Transverse colon (tissue), 4 donors: ENCODE results near the gene DCST2. TPM values are rescaled to one million over a fixed set of nuclear protein-coding genes. Genes with fewer than 3 reads are reported as not detected.

ENCODE experiments used
- DNase-seq: peaks from one replicate; pipeline ENCODE4 v3.0.0-alpha.2; 2019
- H3K27ac ChIP-seq, 4 donors: fragments of 200-600 bp; sonication (generic); 2 replicates each; pipeline ENCODE4 v1.5.1; 2016 to 2018; ENCODE audit warnings: inconsistent platforms in 4 of 4
- H3K27me3 ChIP-seq: fragments of 200-600 bp; sonication (generic); 2 replicates; pipeline ENCODE4 v1.5.1; 2017; ENCODE audit warnings: inconsistent platforms
- H3K36me3 ChIP-seq, 4 donors: fragments of 200-600 bp; sonication (generic); 2 replicates each; pipeline ENCODE4 v1.5.1; 2017 to 2019; ENCODE audit warnings: inconsistent platforms in 4 of 4
- H3K4me1 ChIP-seq, 4 donors: fragments of 200-600 bp; sonication (generic); 2 replicates each; pipeline ENCODE4 v1.5.1; 2017 to 2020; ENCODE audit warnings: inconsistent platforms in 4 of 4
- H3K4me3 ChIP-seq, 4 donors: fragments of 200-600 bp; sonication (generic); 1 replicate in 1 of 4; 2 replicates in 3 of 4; pipeline versions ENCODE4 v1.5.1 to v1.6.1; 2017 to 2019; ENCODE audit warnings: inconsistent platforms in 4 of 4
- H3K9me3 ChIP-seq, 2 donors: fragments of 200-600 bp; sonication (generic); 2 replicates each; pipeline ENCODE4 v1.5.1; 2017 to 2019; ENCODE audit warnings: inconsistent platforms in 2 of 2
- CTCF ChIP-seq, 5 experiments: fragments of 200-600 bp in 3 of 5; fragments of 450-650 bp in 2 of 5; sonication (generic) in 3 of 5; IDR thresholded peaks; 1 replicate in 2 of 5; 2 replicates in 3 of 5; pipeline ENCODE4 v1.5.1; 2016 to 2017; ENCODE audit warnings: antibody characterized with exemption in 5 of 5, inconsistent platforms in 3 of 5, mild to moderate bottlenecking in 2 of 5, moderate library complexity in 1 of 5
- EP300 ChIP-seq: sonication (generic); formaldehyde crosslinking; IDR thresholded peaks from one replicate; pipeline ENCODE4 v1.6.1; 2017; ENCODE audit warnings: antibody characterized with exemption, low read depth
- POLR2A ChIP-seq: fragments of 450-650 bp; IDR thresholded peaks from one replicate; pipeline ENCODE4 v1.6.1; 2016; ENCODE audit warnings: antibody characterized with exemption, mild to moderate bottlenecking, moderate library complexity
- POLR2AphosphoS5 ChIP-seq, 3 donors: sonication (generic); formaldehyde crosslinking; IDR thresholded peaks; one replicate each; pipeline ENCODE4 v1.6.1; 2016; ENCODE audit warnings: antibody characterized with exemption in 3 of 3
- WGBS, 2 donors: methylation state at CpG; one replicate each; pipeline ENCODE4 v1.1.5; 2018; ENCODE audit warnings: low coverage in 1 of 2; 5-methylcytosine and 5-hydroxymethylcytosine counted together
- in situ Hi-C, 4 donors: fragments of 200-750 bp; cut with MboI; loops; one replicate each; pipeline versions ENCODE4 v1.15.0 to v1.15.1; 2017; ENCODE audit warnings: low sequenced_read_pairs in 3 of 4, low pct_ligation_motif_present in 1 of 4, low pct_unique_long_range_greater_than_20kb in 1 of 4
- intact Hi-C: fragments of 100-400 bp; cut with DNase I; formaldehyde crosslinking; loops from one replicate; pipeline ENCODE4 v1.15.1; 2023; ENCODE audit warnings: low total_unique reads
- total RNA-seq, 4 donors: library from RNA; depleted of rRNA; stranded (reverse); fragments of >200 nt; gene quantifications; one replicate each; pipeline ENCODE4 v1.1.0, GENCODE V29; 2016

DCST2 gene
- total RNA-seq, 4 donors from 2014 or later, result 1.9 to 4.6 (median 4.5) TPM; not detected in 1

DNA sequence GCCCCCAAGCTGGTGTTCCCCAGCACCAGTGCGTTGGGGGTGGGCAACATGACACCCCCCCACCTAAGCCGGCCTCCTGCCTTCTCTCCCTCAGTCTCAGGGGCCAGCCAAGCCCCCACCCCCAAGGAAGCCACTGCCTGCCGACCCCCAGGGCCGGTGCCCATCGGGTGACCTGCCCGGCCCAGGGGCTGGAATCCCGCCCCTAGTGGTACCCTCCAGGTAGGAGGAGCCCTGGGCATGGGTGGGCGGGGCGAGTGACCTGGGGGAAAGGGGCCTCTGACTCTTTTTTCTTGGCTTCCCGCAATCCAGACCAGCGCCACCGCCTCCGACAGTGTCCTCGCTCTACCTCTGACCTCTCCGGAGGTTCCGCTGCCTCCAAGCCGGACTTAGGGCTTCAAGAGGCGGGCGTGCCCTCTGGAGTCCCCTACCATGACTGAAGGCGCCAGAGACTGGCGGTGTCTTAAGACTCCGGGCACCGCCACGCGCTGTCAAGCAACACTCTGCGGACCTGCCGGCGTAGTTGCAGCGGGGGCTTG, 28.6 kb upstream of the DCST2 start:
- H3K27me3 ChIP-seq, result no peaks in the 10 kb centered on the region
- peaks cover 20 to 38% (median 34%) of the 10 kb centered on the region in 4 donors for H3K4me1 ChIP-seq
- peak overlapping the region; percentile 89 to 93 (median 92) for H3K27ac ChIP-seq
- in situ Hi-C loops, result loop anchor here in 3 of 4 donors (25.0 kb wide), 1 partner anchor 100 kb away; the partner anchor contains the start of genes CKS1B (in 3 of the 3), PBXIP1 (in 3 of the 3), PYGO2 (in 3 of the 3) and SHC1 (in 3 of the 3)
- peak; percentile 41 for DNase-seq
- H3K9me3 ChIP-seq, result no peaks in the 10 kb centered on the region
- intact Hi-C loops, result loop anchor here (10.0 kb wide), 1 partner anchor 507 kb away; the partner anchor contains the start of gene UBE2Q1
- 36% methylated on average over 24 of the region's 29 CpGs; no CpG with 5 or more reads in 1 of the 2 donors for WGBS, 2 donors
- H3K4me3 ChIP-seq, result peak overlapping the region in 1 of 4 donors; percentile 85
- H3K36me3 ChIP-seq, result peaks cover 0 to 8% (median 0%) of the 10 kb centered on the region in 4 donors
- TF ChIP-seq POLR2AphosphoS5 (IDR thresholded peaks at IDR 0.05) (no peak), CTCF (IDR thresholded peaks at IDR 0.05) (no peak), POLR2A (no peak), EP300 (no peak)

- H3K27ac ChIP-seq, result peak overlapping the region in 1 of 4 donors; percentile 93
- peaks cover 20 to 38% (median 34%) of the 10 kb centered on the region in 4 donors for H3K4me1 ChIP-seq
- in situ Hi-C loops, result loop anchor here in 3 of 4 donors (25.0 kb wide), 1 partner anchor 99 kb away; the partner anchor contains the start of genes CKS1B (in 3 of the 3), PBXIP1 (in 3 of the 3), PYGO2 (in 3 of the 3) and SHC1 (in 3 of the 3)
- no peak overlapping the region for H3K4me3 ChIP-seq
- WGBS, 2 donors, result 28% methylated on average over 17 of the region's 21 CpGs; no CpG with 5 or more reads in 1 of the 2 donors
- intact Hi-C loops, result loop anchor here (10.0 kb wide), 1 partner anchor 507 kb away; the partner anchor contains the start of gene UBE2Q1
- H3K9me3 ChIP-seq, result no peaks in the 10 kb centered on the region
- H3K36me3 ChIP-seq, result peaks cover 0 to 9% (median 0%) of the 10 kb centered on the region in 4 donors
- no peaks in the 10 kb centered on the region for H3K27me3 ChIP-seq
- TF ChIP-seq POLR2A (no peak), POLR2AphosphoS5 (IDR thresholded peaks at IDR 0.05) (no peak), CTCF (IDR thresholded peaks at IDR 0.05) (peak; percentile 99 to 100 (median 99)), EP300 (no peak)
- peak; percentile 95 for DNase-seq
These were observed 28.0 kb upstream of the DCST2 start for GRCh38 chr1:155061381-155062150.

GRCh38 chr1:155060736-155061135, 27.2 kb upstream of the DCST2 start:
- Histone ChIP-seq H3K27ac (no peak overlapping the region), H3K9me3 (no peaks in the 10 kb centered on the region), H3K36me3 (peaks cover 0 to 15% (median 0%) of the 10 kb centered on the region in 4 donors), H3K4me1 (peaks cover 20 to 38% (median 34%) of the 10 kb centered on the region in 4 donors), H3K27me3 (no peaks in the 10 kb centered on the region), H3K4me3 (no peak overlapping the region)
- TF ChIP-seq POLR2A (no peak), EP300 (no peak), POLR2AphosphoS5 (IDR thresholded peaks at IDR 0.05) (no peak), CTCF (IDR thresholded peaks at IDR 0.05) (no peak)
- in situ Hi-C loops (loop anchor here in 3 of 4 donors (25.0 kb wide), 1 partner anchor 98 kb away; the partner anchor contains the start of genes CKS1B (in 3 of the 3), PBXIP1 (in 3 of the 3), PYGO2 (in 3 of the 3) and SHC1 (in 3 of the 3)), intact Hi-C loops (loop anchor here (10.0 kb wide), 1 partner anchor 506 kb away; the partner anchor contains the start of gene UBE2Q1)
- no peak for DNase-seq
- 83% methylated on average over 5 of the region's 8 CpGs; no CpG with 5 or more reads in 1 of the 2 donors for whole genome bisulfite sequencing, 2 donors
